AG20443 (cell line): ENCODE data around the gene BIRC5.

Source experiments
- DNase-seq: peaks from one replicate; pipeline ENCODE4 v3.0.0; 2012; ENCODE audit warnings: low spot score, mixed read lengths

The BIRC5 gene

DNA sequence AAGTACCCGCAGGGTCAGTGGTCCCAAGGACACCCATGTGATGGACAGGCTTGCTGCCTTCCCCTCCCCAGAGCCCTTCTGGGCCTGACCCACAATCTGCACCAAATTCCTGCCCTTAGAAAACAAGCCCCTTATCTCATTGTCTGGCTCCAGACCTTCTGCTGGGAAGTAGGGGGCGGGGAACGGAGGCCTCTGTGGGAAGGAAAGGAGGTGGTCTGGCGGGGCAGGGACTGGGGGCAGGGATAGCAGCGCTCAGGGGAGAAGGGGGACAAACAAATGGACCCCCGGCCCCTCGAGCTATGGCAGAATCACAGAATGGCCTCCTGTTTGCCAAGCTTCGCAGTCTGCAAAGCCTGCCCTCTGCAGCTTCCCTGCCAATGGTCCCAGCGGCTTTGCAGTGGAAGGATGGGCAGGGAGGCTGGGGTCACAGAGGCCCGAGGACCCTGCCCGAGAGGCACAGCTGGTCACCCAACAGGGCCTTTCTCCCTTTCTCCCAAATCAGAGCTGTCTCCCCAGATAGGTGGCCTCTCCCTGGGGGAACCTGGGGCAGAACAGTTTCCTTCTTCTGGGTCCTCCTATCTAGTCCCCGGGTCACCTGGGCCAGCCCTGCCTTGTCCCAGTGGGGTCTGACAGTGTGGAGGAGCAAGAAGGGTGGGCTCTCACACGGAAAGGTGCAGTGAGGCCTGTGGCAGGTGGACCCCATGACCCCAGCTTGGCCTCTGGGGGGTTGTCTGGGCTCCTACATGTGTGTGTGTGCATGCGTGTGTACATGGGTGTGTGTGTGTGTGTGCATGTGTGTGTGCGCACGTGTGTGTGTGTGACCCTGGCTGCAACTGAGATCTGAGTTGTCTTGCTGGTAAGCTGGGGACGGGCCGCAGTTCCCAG is 42.9 kb downstream of the BIRC5 start:
- no peak for DNase-seq

DNA sequence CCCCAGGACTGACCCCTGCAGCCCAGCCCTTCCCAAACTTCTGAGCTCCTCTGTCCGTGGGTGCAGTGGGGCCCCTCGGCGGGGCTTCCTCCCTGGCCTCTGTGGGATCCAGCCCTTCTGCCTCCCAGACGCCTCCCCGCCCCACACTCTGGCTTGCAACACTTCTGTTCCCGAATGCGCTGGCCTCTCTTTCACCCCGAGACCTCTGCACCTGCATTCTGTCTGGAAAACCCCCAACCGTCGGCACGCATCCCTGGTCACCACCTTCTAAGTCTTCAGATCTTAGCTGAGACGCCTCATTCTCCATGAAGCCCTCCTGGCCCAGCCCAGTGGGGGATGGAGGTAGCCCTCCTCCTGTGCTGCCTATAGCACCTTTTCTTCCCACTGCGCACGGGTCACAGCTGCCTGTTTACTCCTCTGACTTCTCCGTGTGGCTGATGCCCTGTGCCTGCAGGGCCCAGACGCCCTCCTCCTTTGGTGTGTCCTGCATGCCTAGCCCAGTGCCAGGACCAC is 43.8 kb downstream of the BIRC5 start:
- no peak for DNase-seq

DNA sequence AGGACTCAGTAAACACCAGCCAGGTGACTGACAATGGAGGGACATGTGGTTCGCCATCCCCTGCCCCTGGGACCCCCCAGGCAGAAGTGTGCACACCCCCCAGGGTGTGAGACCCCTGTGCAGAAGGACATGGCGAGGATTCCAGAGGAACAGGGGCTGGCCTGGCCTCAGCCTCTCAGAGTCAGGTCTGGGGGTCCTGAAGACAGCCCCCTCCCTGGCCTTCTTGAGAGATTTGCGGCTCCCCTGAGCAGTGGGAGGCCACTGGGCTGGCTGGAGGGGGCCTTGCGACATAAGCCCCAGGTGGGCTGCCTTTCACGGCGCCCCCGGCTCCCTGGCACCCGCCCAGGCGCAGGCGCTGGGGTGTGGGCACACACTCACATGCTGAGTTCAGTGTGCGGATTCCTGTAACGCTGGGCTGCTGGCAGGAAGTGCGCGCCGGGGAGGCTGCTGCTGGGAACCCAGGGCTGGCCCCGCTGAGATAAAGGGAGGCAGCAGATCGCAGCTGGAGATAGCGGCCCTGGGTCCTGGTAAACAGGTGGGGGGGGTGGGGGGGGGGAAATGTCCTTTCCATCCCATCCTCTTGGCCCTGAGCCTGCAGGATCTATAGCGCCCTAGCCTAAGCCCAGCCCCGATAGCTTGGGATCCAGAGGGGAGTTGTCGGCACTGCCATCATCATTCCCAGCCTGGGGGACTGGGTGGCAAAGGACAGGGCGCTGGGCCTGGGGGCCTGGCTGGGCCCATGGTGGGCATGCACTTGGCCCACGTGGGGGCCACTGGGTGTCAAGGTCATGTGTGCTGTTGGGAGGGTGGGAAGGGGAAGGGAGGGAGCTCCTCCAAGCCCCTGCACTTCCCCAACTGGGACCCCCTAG is 44.5 kb downstream of the BIRC5 start:
- DNase-seq = no peak

DNA sequence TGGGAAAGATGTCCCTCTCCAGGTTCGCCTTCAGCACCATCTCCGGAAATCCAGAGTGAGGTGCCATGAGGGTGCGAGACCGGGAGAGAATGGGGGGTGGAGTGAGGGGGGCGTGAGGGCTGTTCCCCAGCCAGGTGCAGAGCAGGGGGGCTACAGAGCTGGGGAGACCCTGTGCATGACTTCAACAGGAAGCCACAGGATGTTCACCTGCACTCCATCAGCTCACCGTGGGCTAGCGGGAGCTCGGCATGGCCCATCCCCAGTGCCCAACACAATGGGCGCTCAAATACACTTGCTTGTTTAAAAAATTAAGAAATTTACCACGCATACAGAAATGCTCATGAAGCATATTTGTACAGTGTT is 45.1 kb downstream of the BIRC5 start:
- no peak for DNase-seq

DNA sequence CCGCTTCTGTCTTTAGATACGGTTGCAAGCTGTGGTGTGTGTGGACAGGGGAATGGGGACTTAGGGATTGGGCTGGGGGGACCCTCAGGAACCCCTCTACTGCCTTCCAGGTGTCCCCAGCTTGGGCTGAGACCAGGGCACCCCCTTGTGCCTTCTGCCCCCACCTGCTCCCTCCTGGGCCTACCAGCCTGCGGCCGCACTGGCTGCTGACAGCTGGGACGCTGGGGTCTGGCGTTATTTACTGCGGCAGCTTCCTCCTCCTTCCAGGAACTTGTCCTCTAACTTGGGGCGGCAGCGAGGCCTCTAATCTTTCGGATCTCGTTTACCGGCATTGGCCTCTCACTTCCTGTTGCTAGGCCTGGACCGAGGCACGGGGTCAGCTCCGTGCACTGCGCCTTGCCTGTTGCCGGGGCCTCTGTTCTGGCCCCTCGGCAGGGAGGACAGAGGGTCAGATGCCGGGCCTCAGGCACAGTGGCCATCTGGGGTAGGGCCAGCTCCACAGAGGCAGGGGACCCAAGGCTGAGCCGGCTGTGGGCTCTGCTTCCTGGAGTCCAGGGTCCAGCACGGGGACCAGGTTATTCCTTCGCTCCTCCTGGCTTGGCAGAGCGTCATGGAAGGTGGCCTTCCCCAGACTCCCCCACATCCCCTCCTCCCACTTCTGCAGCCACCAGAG is 49.1 kb downstream of the BIRC5 start:
- DNase-seq = no peak

DNA sequence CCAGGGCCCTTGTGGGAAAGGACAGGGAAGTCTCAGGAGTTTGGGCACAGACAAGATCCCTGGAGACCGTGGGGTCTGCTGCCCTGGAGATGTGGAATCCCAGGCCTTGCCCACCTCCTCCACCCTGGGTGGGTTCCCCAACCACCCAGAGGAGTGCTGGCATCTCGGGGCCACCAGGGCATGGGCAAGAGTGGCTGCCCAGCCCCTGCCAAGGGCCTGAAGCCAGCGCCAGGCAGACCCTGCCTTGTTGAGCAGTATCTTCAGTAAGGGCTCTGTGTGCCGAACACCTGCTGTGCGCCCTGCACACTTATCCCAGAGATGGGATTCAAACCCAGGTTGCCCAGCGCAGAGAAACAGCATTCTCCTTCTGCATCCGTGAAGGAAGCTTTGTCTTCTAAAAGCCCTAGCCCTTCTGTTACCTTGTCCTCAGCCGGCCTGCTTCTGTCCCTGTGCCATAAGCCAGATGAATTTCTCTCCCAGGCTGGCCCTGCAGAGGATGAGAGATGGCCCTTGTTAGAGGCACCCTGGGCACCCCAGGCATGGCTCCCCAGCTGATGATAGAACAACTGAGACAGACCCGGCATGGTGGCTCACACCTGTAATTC is 49.8 kb downstream of the BIRC5 start:
- no peak for DNase-seq

DNA sequence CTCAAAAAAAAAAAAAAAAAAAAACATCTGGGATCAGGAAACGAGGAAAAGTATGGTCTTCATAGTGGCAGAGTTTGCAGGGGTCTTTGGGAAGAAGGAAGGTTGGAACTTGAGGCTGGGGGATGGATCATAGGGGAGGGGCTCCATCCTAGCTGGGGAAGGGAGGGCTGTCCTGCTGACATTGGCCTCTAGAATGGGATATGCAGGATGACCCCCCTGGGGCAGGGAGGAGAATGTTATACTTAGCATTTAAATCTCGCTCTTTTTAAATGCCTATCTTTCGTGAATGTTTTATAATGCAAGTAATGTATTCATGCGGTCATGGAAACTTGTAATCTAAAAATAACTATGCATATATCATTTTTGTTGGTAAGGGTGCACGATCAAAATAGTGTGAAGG is 50.5 kb downstream of the BIRC5 start:
- no peak for DNase-seq

DNA sequence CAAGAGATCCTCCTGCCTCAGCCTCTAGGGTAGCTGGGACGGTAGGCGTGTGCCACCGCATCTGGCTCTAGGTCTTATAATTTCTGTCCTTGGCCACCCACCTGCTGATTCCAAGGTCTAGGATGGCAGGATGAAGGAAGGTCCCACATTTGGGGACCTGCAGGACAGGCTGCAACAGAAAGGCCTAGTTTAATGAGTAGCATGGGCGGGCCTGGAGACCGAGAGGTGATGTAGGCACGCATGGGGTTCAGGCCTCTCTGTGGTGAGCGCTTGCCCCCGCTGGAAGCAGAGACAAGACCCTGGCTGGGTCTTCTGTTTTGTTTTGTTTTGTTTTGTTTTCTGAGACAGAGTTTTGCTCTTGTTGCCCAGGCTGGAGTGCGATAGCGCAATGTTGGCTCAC is 51.1 kb downstream of the BIRC5 start:
- DNase-seq = no peak

DNA sequence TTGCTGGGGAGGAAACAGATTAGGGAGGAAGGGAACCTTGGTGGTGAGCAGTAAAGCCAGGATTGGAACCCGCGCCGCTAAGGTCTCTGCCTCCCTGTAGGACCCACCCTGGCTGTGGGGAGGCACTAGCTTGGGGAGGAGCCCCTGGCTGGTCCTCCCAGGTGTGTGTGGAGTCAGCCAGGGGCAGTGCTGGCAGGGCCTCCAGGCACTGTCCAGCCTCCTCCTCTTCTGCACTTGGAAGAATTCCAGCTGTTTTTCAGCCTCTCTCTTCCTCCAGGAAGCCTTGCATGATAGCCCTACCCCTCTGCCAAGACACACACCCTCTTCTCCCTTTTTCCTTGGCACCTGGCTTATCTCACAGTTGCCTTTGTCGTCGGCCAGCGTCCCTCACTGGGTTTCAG is 52.2 kb downstream of the BIRC5 start:
- no peak for DNase-seq

DNA sequence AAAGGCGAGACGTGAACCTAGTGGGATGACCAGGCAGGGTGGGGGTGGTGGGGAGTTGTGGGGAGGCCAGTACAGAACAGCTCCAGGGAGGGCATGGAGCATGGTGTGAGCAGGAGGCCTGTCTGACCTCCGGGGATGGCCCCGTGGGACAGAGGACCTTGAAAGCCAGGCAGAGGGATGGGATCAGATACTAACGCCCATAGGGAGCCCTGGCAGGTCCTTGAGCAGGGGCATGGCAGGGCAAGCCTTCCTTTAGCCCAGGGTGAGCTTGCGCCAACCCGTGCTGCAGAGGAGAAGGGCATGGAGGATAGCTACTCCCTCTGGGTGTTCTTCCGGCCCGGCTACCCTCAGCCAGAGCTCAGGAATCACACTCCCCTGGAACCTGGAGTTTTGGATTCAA is 52.7 kb downstream of the BIRC5 start:
- no peak for DNase-seq

DNA sequence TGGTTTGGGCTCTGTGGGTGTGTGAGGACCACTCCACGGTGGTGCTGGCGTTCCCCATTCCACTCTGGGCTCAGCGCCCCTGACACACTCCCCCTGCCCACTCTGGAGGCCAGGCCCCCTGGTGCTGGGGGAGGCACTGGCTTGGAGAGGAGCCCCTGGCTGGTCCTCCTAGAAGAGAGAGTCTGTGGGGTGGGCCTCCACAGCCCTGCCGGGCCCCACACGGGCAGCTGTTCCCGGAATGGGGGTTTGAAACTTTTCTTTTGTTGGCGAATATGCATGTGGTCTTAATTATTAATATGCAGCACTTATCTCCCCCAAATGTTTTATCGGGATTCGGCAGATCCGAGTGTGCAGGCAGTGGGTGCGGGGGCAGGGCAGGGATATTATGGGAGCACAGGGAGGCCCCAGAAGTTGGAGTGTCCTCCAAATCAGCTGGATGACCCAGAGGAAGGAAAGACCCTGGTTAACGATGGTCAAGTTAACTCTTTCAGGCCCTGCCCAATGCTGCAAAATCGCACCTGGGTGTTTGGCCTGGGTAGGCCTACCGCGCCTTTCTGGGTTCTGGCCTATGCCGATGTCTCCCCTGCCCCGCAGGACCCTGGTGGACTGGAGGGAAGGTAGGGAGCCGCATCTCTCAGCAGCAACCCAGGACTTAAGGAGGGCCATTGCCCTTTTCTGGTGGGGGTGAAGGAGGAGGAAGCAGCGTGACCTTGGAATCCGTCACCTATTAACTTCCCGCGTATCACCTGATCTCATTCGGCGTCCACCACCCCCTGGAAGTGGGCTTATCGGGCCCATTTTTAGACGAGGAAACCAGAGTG is 53.4 kb downstream of the BIRC5 start:
- DNase-seq = no peak

DNA sequence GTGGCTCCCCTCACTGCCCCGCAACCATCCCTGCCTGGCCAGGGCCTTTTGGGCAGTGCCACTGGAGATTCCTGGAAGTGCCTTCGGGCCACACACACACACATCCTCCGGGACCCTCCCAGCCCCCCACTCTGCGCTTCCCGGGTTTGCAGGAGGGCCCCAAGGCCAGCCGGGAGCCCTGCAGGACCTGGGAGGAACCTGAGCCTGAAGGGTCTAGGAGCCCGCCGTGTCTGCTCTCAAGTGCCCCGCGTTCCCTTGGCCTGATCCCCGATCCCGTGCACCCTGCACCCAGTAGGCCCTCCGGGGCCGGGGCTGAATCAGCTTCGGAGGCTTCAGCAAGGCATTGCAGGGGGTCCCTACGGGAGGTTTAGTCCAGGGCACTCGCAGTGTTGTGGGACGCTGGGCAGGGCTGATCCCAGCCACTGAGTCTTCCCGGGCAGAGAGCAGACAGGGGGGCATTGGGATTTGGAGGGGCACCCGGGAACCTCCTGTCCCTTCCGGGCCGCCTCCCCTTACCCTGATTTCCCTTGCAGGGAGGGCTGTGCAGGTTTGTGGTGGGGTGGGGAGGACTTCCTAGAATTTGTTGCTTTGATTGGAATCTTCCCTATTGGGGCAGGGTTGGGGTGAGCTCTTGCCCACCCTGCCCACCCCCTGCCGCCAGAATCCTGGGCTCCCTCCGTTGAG is 54.3 kb downstream of the BIRC5 start:
- no peak for DNase-seq

DNA sequence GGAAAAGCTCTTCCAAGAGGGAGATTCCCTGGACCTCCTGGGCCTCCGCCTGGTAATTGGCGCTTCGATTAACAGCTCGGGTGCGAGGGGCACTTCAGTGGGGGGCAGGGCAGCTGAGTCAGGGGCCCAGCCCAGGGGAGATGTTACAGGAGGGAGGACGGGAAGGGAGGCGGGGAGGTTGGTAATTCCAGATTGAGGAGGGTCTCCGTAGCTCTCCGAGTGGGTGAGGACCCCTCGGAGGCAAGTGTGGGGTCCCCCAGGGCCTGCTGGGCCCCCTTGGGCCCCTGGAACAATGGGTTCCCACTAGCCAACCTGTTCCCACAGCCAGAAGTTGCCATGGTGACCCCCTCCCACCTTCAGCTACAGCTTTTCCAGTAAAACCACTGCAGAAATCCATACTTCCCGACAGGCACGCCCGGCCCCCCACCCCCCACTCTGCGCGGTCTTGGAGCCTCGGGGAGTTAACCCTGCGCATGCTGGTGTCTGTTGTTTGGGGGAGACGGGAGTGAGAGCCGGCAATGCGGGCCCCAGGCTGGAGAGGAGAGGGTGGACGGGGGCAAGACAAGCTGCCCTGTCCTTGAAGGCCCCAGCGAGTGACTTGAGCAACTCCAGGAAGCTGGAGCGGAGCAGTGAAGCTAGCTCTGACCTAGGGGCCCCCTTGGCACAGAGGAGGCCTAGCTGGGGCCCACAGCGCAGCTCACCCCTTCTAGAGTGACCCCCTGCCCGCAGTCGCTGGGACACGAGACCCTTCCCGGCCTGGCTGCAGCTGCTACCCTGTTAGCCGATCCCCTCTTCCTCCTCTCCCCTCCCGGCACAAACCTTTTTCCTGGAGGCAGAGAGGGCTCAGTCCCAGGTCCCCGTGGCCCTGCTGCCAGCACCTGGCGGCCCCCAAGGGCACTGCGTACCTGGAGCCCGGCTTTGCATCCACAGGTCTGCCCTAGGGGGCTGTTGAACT is 55.2 kb downstream of the BIRC5 start:
- DNase-seq = no peak

DNA sequence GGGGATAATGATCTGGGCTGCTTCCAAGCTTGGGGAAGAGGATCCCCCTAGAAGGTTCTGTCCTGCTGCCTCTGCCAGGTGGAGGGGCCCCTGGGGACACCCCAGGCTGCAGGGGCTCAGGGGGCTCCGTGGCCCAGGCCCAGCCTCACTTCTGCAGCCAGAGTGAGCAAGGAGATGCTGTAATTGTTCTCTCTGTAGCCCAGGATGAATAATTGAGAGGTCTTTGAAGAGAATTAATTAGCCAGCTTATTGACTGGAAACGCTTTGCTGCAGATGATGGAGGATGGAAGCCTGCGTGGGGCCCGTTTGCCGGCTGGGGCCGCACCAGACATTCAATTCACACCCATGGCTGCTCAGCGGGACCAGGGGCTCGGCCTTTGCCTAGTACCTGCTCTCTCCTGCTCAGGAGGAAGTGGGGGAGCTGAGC is 55.9 kb downstream of the BIRC5 start:
- no peak for DNase-seq

DNA sequence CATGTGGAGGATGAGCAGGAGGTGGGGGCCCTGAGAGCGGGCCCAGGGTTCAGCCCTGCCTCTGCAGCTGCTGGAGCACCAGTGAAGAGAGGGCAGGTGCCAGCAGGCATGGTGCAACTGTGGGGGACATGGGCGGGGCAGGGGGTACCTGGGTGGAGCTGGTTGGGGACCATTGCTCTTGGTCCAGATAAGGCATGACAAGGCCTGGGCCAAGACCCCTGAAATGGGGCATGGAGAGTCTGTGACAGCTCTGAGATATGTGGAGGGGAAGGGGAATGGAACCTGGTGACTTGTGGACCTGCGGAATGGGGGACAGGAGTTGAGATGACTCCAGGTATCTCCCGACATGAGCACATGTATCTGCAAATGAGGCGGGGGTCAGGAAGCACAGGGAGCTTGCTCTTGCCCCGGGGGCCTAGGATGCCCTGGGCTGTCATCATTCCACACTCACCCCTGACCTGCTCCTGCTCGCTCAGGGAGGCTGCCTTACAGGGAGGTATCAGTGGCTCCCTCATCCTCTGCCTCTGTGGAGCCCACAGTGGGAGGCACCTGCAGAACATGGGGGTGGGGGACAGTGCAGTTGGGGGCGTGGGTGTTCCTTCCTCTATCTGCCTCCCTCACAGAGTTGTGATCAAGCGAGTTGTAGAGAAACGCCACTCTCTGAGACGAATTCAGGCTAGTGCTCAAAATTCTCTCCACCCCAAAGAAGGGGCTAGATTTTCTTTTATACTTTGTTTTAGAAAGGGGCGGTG is 57.5 kb downstream of the BIRC5 start:
- no peak for DNase-seq

DNA sequence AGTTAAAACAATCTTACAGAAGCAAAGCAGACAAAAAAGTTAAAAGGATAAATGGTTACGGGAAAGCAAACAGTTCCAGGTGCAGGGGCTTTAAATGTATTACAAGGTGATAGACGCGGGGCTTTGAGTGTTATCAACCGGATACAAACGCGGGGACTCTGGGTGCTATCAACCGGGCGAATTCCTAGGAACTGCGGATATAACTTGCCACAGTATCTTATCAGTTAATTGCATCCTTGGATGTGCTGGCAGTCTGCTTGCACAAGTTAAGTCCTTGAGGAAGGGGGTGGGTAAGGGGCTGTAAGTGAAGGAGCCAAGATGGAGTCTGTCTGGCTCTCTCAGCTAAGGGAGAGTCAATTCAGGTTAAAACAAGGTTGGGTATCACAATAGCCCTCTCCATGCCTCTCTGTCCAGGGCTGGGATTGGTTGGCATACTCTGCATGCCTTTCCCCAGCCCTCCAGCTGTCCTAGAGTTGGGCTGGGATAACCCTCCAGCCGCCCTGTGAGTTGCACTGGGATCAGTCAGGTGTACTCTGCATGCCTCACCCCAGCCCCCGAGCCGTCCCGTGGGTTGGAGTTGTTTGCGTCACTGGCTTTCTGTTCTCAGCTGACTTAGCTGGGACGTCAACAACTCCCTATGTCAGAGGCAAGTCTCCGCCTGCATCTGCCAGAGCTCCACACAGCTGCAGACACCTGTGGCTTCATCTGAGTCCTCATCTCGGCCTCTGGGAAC is 58.3 kb downstream of the BIRC5 start:
- no peak for DNase-seq

DNA sequence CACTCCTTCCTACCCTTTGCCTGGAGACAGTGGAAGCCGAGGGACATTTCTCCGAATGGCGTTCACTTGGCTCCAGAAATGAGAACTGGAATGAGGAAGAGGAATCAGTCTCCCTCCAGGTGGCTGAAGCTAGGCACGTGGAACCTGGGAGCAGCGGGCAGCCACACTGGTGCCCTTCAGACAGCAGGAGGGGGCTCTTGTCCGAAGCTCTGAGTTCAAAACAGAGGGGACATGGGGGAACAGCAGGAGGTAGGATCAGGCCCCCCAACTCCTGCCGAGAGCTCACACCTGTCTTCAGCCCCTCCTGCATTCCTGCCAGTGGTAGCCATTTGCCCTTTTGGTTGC is 58.8 kb downstream of the BIRC5 start:
- DNase-seq = no peak

DNA sequence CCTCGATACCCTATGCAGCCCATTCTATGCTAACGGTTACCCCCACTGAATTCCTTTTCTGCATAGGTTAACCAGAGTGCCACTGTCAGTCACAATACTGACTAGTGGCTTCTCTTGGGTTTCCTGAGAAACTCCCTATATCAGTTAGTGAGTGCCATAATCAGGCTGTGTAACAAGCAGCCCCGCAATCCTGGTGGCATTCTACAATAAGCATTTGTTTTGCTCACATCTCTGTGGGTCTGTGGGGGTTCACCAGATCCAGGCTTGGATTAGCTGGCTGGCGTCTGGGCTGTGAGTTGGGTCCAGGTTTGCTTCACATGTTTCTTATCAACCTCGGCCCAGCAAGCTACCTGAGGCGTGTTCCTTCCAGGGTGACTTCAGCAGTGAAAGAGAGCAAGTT is 59.8 kb downstream of the BIRC5 start:
- no peak for DNase-seq
